SK-MEL-5 (cell line): Measurements from ENCODE around the gene POLR2J2. TPM values are rescaled to one million over a fixed set of nuclear protein-coding genes. Genes with fewer than 3 reads are reported as not detected.
"Not testable (repeated sequence)": the region's sequence is repeated elsewhere in the genome, so short reads cannot be mapped to it uniquely, and the experiment has no call there.

Experiments
- DNase-seq: peaks from one replicate; pipeline ENCODE4 v3.0.0-alpha.2; 2016; ENCODE audit warnings: low read depth, low spot score
- in situ Hi-C: cut with HindIII; loops from 2 replicates; pipeline ENCODE4 v1.10.0; 2016; ENCODE audit warnings: low sequenced_read_pairs, high pct_unique_total_duplicates, low pct_unique_long_range_greater_than_20kb
- total RNA-seq: library from RNA; depleted of rRNA; stranded (reverse); fragments of >200 nt; shearing (Covaris generic); gene quantifications from 2 replicates; pipeline ENCODE4 v1.2.3, GENCODE V29; 2014

POLR2J2 gene
- total RNA-seq, 1 experiment from 2014 or later = 2.5 TPM

- in situ Hi-C loops, DNase-seq: not testable (repeated sequence)
Measured at GRCh38 chr7:102682560-102682959, 11.1 kb upstream of the POLR2J2 start.

- DNase-seq, in situ Hi-C loops: not testable (repeated sequence)
Measured at GRCh38 chr7:102680780-102681179, 9.3 kb upstream of the POLR2J2 start.

DNA sequence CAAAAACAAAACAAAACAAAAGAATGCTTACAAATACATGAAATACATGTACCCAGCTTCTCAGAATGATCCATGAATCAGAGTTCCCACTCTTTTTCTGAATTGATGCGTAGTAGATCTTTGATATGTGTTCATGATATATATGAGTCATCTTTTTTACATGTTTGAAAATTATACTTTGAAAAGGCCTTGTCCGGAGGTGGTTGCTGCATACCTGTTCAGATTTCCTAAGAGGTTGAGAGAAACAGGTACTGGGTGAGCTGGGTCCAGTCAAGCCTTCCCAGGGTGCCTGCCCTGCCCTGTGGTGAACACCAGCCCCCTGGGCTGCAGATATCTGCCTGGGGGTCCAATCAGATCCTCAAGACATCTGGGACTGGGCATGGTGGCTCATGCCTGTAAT, 4.1 kb upstream of the POLR2J2 start:
- DNase-seq, in situ Hi-C loops: not testable (repeated sequence)

- in situ Hi-C loops, DNase-seq: not testable (repeated sequence)
Measured at GRCh38 chr7:102673447-102674067, 2.1 kb upstream of the POLR2J2 start.

DNA sequence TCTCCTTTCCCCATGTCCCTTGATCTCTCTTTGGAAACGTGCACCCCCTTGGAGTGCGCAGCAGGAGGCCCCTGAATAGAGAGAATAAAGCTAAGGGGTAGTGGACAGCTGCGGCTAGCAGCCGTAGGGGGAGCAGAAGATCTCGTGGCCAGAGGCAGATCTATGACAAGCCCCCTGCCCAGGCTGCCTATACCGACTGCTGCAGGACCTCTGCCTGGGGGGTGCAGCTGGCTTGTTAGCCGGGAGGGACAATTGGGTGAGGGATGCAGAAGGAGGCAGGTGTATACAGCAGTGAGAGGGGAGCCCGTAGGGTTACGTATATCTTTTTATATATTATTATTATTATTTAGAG, 469 bp upstream of the POLR2J2 start:
- in situ Hi-C loops, DNase-seq: not testable (repeated sequence)

DNA sequence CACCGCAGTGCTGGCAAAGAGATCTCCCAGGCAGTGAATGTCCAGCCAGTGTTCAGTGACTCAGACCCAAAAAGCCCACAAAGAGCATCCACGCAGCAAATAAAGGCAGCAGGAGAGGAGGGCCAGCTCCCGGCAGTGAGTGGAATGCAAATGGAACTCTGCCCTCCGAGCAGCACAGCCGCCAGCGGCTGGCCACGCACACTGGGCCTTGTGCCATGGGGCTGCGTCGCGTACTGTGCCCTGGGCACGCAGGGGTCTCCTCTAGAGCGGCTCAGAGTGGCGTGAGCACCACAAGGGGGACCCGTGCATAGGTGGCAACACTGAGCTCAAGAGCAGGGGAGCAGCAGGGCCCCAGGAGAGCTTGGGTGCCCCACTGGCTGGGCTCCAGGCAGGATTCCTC, 3.9 kb downstream of the POLR2J2 start:
- in situ Hi-C loops = not testable (repeated sequence)

GRCh38 chr7:102666850-102667249, 4.6 kb downstream of the POLR2J2 start:
- DNase-seq, in situ Hi-C loops: not testable (repeated sequence)

More for the DNA sequence above, 3.9 kb downstream of the POLR2J2 start:
- DNase-seq = not testable (repeated sequence)

- DNase-seq, in situ Hi-C loops: not testable (repeated sequence)
Measured at GRCh38 chr7:102664765-102665164, 6.7 kb downstream of the POLR2J2 start.

DNA sequence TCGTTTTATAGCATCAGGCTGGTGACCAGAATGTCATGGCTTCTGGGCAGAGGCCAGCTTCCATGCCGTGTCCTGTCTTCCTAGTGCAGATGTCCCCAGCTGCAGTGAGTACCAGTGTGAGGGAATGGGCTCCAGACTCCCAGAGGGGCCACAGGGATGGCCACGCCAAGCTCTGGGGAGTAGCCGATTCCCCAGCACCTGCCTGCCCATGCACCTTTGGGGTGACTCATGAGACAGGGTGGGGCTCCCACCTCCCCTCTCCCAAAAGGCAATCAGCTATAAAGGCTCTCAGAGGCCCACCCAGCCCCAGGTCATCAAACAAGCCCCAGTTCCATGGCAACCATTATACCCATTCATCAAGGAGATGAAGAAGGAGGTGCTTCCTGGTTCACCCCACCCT, 21.5 kb downstream of the POLR2J2 start, which contains the start of gene SPDYE2B:
TSS of gene SPDYE2B (plus strand) at position 396 of the 400 bp plus-strand sequence. CDS start 2,030 bp downstream, outside the sequence.
- in situ Hi-C loops, DNase-seq: not testable (repeated sequence)

DNA sequence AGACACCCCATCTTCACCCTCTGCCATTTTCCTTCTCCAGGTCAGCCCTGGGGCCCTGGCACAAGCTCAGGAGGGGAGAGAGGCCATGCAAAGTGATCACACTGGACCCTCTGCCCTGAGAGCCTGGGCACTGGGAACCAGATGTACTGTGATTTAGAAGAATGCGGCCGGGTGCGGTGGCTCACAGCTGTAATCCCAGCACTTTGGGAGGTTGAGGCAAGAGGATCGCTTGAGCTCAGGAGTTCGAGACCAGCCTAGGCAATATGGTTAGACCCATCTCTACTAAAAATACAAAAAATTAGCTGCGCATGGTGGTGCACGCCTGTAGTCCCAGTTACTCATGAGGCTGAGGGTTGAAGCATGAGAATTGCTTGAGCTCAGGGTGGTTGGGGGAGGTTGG, 23.6 kb downstream of the POLR2J2 start:
- DNase-seq, in situ Hi-C loops: not testable (repeated sequence)

DNA sequence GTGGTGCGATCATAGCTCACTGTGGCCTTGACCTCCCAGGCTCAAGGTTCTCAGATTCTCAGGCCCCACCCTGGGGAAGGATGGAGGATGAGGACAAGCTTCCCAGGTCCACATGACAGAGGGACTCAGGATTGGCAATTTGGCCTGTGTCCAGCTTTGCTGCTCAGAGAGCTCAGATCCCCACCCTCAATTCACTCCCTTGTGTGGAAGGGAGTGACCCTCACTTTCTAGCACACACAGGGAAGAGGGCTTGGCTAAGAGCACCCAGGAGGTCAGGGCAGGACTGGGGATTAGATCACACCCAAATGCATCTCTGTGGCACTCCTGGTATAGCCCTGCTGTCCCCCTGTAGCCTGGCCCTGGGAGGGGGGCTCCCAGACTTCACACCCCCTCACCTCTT, 28.1 kb downstream of the POLR2J2 start:
- in situ Hi-C loops, DNase-seq: not testable (repeated sequence)

- DNase-seq, in situ Hi-C loops: not testable (repeated sequence)
Measured at GRCh38 chr7:102642691-102643090, 28.8 kb downstream of the POLR2J2 start, which contains the start of gene UPK3BL1. Gene UPK3BL1 (minus strand): TSS chr7:102642791. CDS start chr7:102642741, 50 bp downstream.

- in situ Hi-C loops = not testable (repeated sequence)
Measured at GRCh38 chr7:102638848-102639247, 32.6 kb downstream of the POLR2J2 start.

GRCh38 chr7:102636956-102637355, 34.5 kb downstream of the POLR2J2 start:
- DNase-seq, in situ Hi-C loops: not testable (repeated sequence)

More at GRCh38 chr7:102638848-102639247, 32.6 kb downstream of the POLR2J2 start:
- DNase-seq = not testable (repeated sequence)

- in situ Hi-C loops, DNase-seq: not testable (repeated sequence)
Measured at GRCh38 chr7:102635354-102635753, 36.1 kb downstream of the POLR2J2 start.

DNA sequence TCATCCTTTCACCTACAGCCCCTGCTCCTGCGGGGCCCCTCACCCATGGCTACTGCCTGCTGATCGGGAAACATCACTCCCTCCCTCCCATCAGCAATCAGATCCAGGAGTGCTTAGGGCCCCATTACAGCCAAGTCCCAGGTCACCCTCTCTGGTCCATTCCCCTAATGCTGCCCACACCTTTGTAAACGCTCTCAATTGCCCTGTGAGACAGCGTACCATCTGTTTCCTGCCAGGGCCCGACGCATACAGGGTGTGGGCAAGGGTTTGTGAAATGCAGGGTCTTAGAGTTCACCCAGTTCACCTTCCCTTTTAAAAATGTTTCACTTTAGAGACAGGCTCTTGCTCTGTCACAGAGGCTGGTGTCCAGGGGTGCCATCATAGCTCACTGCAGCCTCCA, 37.2 kb downstream of the POLR2J2 start:
- DNase-seq, in situ Hi-C loops: not testable (repeated sequence)

- in situ Hi-C loops, DNase-seq: not testable (repeated sequence)
Measured at GRCh38 chr7:102630622-102631021, 40.8 kb downstream of the POLR2J2 start.

DNA sequence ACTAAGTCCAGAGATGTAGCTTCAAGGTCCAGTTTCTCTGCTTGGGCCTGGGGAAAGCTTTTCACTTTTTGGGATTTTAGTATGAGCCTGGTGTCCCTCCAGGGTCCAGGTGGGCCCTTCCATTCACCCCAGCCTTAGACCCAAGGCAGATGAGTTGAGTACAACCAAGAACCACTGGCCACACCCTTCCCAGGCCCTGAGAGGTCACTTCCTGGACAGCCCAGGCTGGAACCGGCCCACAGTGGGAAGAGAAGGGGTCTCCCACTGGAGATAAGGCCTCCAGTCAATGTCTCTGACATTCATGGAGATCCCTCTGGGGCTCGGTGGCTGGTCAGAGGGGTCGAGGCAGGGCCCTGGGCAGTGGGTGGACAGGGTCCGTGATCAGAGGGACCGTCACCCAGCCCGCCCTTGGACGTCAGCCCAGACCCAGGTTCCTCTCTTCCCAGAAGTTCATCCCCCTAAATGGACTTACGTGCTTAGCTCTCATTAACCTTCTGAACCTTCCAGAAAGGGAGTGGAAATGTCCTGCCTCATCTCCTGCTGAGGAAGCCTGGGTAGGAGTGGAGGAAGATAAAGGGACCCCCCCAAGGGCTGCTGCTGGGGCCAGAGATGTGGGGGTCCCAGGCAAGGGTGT, 44.1 kb downstream of the POLR2J2 start:
- DNase-seq, in situ Hi-C loops: not testable (repeated sequence)

DNA sequence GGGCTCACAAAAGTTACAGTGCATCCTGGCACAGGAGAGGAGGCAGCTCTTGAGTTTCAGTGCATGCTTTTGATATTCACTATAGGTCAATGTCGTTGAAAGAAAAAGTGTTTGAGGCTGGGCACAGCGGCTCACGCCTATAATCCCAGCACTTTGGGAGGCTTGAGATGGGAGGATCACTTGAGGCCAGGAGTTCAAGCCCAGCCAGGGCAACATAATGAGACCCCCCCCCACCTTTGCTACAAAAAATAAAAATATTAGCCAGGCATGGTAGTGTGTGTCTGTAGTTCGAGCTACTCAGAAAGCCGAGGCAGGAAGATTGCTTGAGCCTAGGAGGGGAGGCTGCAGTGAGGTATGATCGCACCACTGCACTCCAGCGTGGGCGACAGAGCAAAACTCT, 53.3 kb downstream of the POLR2J2 start:
- in situ Hi-C loops = not testable (repeated sequence)

More for the DNA sequence above, 53.3 kb downstream of the POLR2J2 start:
- not testable (repeated sequence) for DNase-seq
